GM12878 (cell line): ENCODE measurements around the gene FIG4. TPM values are rescaled to one million over a fixed set of nuclear protein-coding genes. Genes with fewer than 3 reads are reported as not detected.

Source experiments
- ATAC-seq: fragments of 200-7000 bp; cut with Tn5 transposase; 3 replicates; pipeline ENCODE4 v1.9.1; 2020; ENCODE audit warnings: mild to moderate bottlenecking, moderate library complexity
- BruUV-seq: library from RNA; stranded (reverse); fragments of 400-500 nt; replicated peaks from 2 replicates; lab custom pipeline; 2021; lab: Mats Ljungman, UMichigan
- CTCF ChIA-PET: fragments of 300-600 bp; sonication (Branson Sonifier 250); formaldehyde crosslinking; extraction: SDS; loops from one replicate; lab custom pipeline; 2021; ENCODE audit warnings: inconsistent platforms; lab: Yijun Ruan, JAX
- POLR2A ChIA-PET: fragments of 350-600 bp; formaldehyde crosslinking; extraction: SDS; loops from one replicate; lab custom pipeline; 2021; ENCODE audit warnings: inconsistent platforms; lab: Charles Lee
- RAD21 ChIA-PET: fragments of 300-600 bp; sonication (Branson Sonifier 250); formaldehyde crosslinking; loops from one replicate; lab custom pipeline; 2023; ENCODE audit warnings: antibody characterized with exemption; ENCODE audit not compliant: unreplicated experiment; lab: Charles Lee
- SMC1A ChIA-PET: fragments of 300-600 bp; sonication (Branson Sonifier 250); formaldehyde crosslinking; loops from one replicate; lab custom pipeline; 2023; ENCODE audit not compliant: unreplicated experiment, uncharacterized antibody; lab: Charles Lee
- DNase-seq: peaks from one replicate; pipeline ENCODE4 v3.0.0-alpha.2; 2011; ENCODE audit warnings: low read depth, low spot score
- FAIRE-seq: peaks from 3 replicates; lab custom pipeline; 2011; peaks lifted over from hg19 to GRCh38; lab: Jason Lieb, UNC
- H2AFZ ChIP-seq: 2 replicates; pipeline ENCODE4 v1.6.0; 2011; ENCODE audit warnings: low read depth, low read length, control low read depth; ENCODE audit not compliant: control insufficient read depth
- H3K27ac ChIP-seq: 2 replicates; pipeline ENCODE4 v1.5.1; 2011; ENCODE audit warnings: control low read depth; ENCODE audit not compliant: control insufficient read depth, insufficient read depth
- H3K27me3 ChIP-seq, 2 experiments: replicated peaks in 1 of 2; 2 replicates each; pipeline versions ENCODE4 v1.6.0 to v1.6.1; 2011; ENCODE audit warnings: low read length in 1 of 2; ENCODE audit not compliant: control insufficient read depth in 2 of 2, insufficient read depth in 2 of 2
- H3K36me3 ChIP-seq, 2 experiments: 2 replicates each; pipeline ENCODE4 v1.5.1; 2011; ENCODE audit warnings: low read length in 1 of 2; ENCODE audit not compliant: control insufficient read depth in 2 of 2, insufficient read depth in 2 of 2
- H3K4me1 ChIP-seq: 2 replicates; pipeline ENCODE4 v1.6.1; 2011; ENCODE audit warnings: mild to moderate bottlenecking, low read length, moderate library complexity, mixed read lengths; ENCODE audit not compliant: control insufficient read depth, insufficient read depth
- H3K4me2 ChIP-seq: 2 replicates; pipeline ENCODE4 v1.6.0; 2011; ENCODE audit warnings: control low read depth; ENCODE audit not compliant: control insufficient read depth, insufficient read depth
- H3K4me3 ChIP-seq: fragments of 200-600 bp; sonication (generic); 2 replicates; pipeline ENCODE4 v1.5.1; 2016
- H3K79me2 ChIP-seq: 2 replicates; pipeline ENCODE4 v1.6.0; 2011; ENCODE audit warnings: low read length; ENCODE audit not compliant: control insufficient read depth, insufficient read depth
- H3K9ac ChIP-seq: 2 replicates; pipeline ENCODE4 v1.8.0; 2011; ENCODE audit warnings: low read length, control low read depth, mixed read lengths; ENCODE audit not compliant: control insufficient read depth, insufficient read depth
- H3K9me3 ChIP-seq: replicated peaks from 3 replicates; pipeline ENCODE4 v1.5.1; 2011; ENCODE audit warnings: mild to moderate bottlenecking, low read length; ENCODE audit not compliant: control insufficient read depth, insufficient read depth
- H4K20me1 ChIP-seq: 2 replicates; pipeline ENCODE4 v1.6.0; 2011; ENCODE audit not compliant: control insufficient read depth, insufficient read depth
- IKZF2 ChIP-seq, 2 experiments: fragments of 450-650 bp; IDR thresholded peaks; 2 replicates each; pipeline ENCODE4 v1.6.1; 2017; ENCODE audit warnings: mild to moderate bottlenecking in 2 of 2, moderate library complexity in 2 of 2
- JUNB ChIP-seq: IDR thresholded peaks from 2 replicates; pipeline ENCODE4 v1.6.1; 2016; ENCODE audit warnings: antibody characterized with exemption, mild to moderate bottlenecking
- MTA2 ChIP-seq: fragments of 450-650 bp; IDR thresholded peaks from 2 replicates; pipeline ENCODE4 v1.6.1; 2016; ENCODE audit warnings: low read depth, mild to moderate bottlenecking, moderate library complexity
- PML ChIP-seq: IDR thresholded peaks from 2 replicates; pipeline ENCODE4 v1.6.1; 2012; ENCODE audit warnings: low read length, inconsistent platforms
- SP1 ChIP-seq: IDR thresholded peaks from one replicate; pipeline ENCODE4 v1.6.1; 2011; ENCODE audit warnings: low read depth, low read length
- SREBF1 ChIP-seq: IDR thresholded peaks from 2 replicates; pipeline ENCODE4 v1.6.1; 2012; ENCODE audit warnings: mild to moderate bottlenecking, low read length
- WGBS: methylation state at CpG from one replicate; pipeline ENCODE4 v1.1.6; 2016; ENCODE audit warnings: low lambda C conversion rate; ENCODE audit not compliant: insufficient replicate concordance, insufficient coverage; ENCODE audit errors: missing lambda C conversion rate; 5-methylcytosine and 5-hydroxymethylcytosine counted together
- in situ Hi-C: fragments of 300-500 bp; cut with MboI; formaldehyde crosslinking; loops from 9 replicates; pipeline ENCODE4 v1.14.3; 2018; ENCODE audit warnings: mixed read lengths
- intact Hi-C: fragments of 100-400 bp; cut with micrococcal nuclease; formaldehyde crosslinking; loops from one replicate; pipeline ENCODE4 v1.14.2; 2022; ENCODE audit not compliant: unreplicated experiment
- polyA plus RNA-seq, 11 experiments: library from polyadenylated mRNA; depleted of rRNA in 4 of 11; unstranded in 6 of 11; stranded (reverse) in 5 of 11; fragments of >200 nt; fragmentation: Nextera tagmentation in 4 of 11; fragmentation: Illumina TruSeq in 1 of 11; extraction: Ambion mirVana in 4 of 11; extraction: Trizol in 1 of 11; gene quantifications; 1 replicate in 1 of 11; 2 replicates in 10 of 11; pipeline versions ENCODE4 v1.2.1 to v1.2.3, GENCODE V29; 2011 to 2016; ENCODE audit warnings: inconsistent platforms in 2 of 11, missing spikeins in 2 of 11, low read depth in 1 of 11
- total RNA-seq, 4 experiments: library from RNA; depleted of rRNA in 3 of 4; stranded (reverse); fragments of >200 nt in 3 of 4; fragmentation: Illumina TruSeq in 1 of 4; extraction: Trizol in 1 of 4; gene quantifications; 2 replicates each; pipeline versions ENCODE4 v1.2.1 to v1.2.3, GENCODE V29; 2013 to 2021
- TF ChIP-seq, protein P1 (sequence below): IDR thresholded peaks from 2 replicates; pipeline ENCODE4 v1.6.1; 2011; ENCODE audit warnings: low read depth, mild to moderate bottlenecking, low read length, moderate library complexity, borderline replicate concordance; ENCODE audit errors: extremely low read depth
- TF ChIP-seq, protein P2 (sequence below): fragments of 150-350 bp; IDR thresholded peaks from 2 replicates; pipeline ENCODE4 v1.6.1; 2014; ENCODE audit warnings: mild to moderate bottlenecking, low read depth, low read length

Gene FIG4
- total and polyA plus RNA-seq, 10 of the 15 experiments (the other 5 are each of a cell fraction or from before 2014, with no cell fraction given): 3.8 to 23.2 (median 11.8) TPM

DNA sequence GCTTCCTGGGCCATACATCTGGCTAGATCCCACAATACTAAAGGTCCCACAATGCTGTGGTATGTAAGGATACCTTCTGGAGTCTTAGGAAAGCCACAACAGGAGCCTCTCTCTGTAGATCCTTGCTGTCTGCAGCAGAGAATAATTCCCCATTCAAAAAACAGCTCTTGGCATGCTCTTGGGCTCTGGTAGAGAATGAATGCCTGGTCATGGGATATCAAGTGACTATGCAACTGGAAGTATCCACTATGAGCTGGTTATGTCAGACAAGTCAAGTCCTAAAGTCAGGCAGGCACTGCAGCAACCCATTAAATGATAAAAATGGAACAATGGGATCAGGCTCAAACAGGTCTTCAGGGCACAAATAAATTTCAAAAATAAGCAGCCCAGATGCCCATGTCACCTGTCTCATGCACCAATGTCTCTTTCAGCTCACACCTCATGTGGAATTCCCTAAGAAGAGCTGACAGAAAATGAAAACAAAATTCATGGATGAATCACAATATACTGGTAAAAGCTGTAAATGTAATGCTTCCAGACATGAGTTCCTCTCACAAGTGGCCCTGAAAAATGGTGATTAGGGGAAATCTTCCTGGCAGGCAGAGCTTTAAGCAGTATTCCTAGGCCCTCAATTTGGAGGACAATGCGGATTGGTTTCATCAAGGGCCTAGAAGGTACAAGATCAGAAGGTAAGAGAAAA lies 4.4 kb upstream of the FIG4 start (continued):
- TF ChIP-seq IKZF2 (IDR thresholded peaks at IDR 0.05) (no peak), JUNB (no peak)

DNA sequence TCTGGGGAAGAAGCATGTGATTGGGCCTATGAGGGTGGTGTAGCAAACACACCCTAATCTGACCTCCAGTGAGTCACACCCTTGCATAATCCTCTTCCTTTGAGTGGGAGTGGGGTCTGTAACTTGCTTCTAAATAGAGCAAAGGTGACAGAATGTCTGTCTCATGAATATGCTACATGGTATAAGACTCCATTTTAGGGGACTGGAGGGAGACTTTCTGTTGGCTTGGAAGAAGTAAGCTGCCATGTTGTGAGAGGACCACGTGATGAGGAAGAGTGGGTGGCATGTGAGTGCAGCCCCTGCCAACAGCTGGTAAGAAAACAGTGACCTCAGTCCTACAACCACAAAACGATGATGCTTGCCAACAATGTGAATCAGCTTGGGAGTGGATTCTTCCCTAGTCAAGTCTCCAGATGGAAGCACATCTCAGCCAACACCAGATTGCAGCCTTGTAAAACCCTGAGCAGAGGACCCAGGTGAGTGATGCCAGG lies 3.8 kb upstream of the FIG4 start:
- TF ChIP-seq, protein P1, sequence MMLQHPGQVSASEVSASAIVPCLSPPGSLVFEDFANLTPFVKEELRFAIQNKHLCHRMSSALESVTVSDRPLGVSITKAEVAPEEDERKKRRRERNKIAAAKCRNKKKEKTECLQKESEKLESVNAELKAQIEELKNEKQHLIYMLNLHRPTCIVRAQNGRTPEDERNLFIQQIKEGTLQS: no peak
- TF ChIP-seq SP1 (no peak), SREBF1 (no peak), IKZF2 (IDR thresholded peaks at IDR 0.05) (no peak), PML (no peak), MTA2 (no peak)
- TF ChIP-seq, protein P2, sequence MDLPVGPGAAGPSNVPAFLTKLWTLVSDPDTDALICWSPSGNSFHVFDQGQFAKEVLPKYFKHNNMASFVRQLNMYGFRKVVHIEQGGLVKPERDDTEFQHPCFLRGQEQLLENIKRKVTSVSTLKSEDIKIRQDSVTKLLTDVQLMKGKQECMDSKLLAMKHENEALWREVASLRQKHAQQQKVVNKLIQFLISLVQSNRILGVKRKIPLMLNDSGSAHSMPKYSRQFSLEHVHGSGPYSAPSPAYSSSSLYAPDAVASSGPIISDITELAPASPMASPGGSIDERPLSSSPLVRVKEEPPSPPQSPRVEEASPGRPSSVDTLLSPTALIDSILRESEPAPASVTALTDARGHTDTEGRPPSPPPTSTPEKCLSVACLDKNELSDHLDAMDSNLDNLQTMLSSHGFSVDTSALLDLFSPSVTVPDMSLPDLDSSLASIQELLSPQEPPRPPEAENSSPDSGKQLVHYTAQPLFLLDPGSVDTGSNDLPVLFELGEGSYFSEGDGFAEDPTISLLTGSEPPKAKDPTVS: no peak
- no peak overlapping the region for H2AFZ ChIP-seq
- DNase-seq (no peak), FAIRE-seq (no peak), ATAC-seq (no peak)
- H3K27ac ChIP-seq: no peak overlapping the region
- POLR2A ChIA-PET: interaction anchor here (0.6 kb wide), 1 partner anchor 592 kb away, joined by 3 read pairs; the partner anchor contains the start of gene CEP57L1
- no peak overlapping the region for H3K9ac ChIP-seq
- no peaks in the 10 kb centered on the region for H3K27me3 ChIP-seq
- H3K4me3 ChIP-seq: no peak overlapping the region
- in situ Hi-C loops (no loop called here), intact Hi-C loops (no loop called here)
- H4K20me1 ChIP-seq: no peaks in the 10 kb centered on the region
- CTCF ChIA-PET: interaction anchor here (0.9 to 2.1 kb wide), 3 partner anchors 16 to 352 kb away, joined by 4 to 8 read pairs (median 6); no protein-coding TSS in a partner anchor
- H3K9me3 ChIP-seq: no peaks in the 10 kb centered on the region
- RAD21 ChIA-PET: no interaction called here
- H3K4me2 ChIP-seq: no peak overlapping the region
- SMC1A ChIA-PET: no interaction called here
- 38% methylated on average over 2 of the region's 2 CpGs for WGBS
- H3K36me3 ChIP-seq: no peaks in the 10 kb centered on the region
- no peaks in the 10 kb centered on the region; the same call in 1 of the 2 replicates for H3K4me1 ChIP-seq
- H3K79me2 ChIP-seq: peaks cover 3% of the 10 kb centered on the region
- BruUV-seq: no TSS peak
